Measurements from ENCODE around the gene FAM25A.
"Not testable (repeated sequence)": the region's sequence is repeated elsewhere in the genome, so short reads cannot be mapped to it uniquely, and the experiment has no call there.

The FAM25A gene

GRCh38 chr10:87020056-87020455 is at the start of gene FAM25A:
Gene FAM25A (plus strand): TSS chr10:87020294. CDS start chr10:87020325, 31 bp downstream.
- DNase-seq (ENCODE audit: low read depth) = not testable (repeated sequence)

- DNase-seq (ENCODE audit: low read depth) = no peak
Measured at GRCh38 chr10:86970982-86971231, 49.2 kb upstream of the FAM25A start.

- DNase-seq (ENCODE audit: low read depth) = no peak
Measured at GRCh38 chr10:86971232-86971991, 48.7 kb upstream of the FAM25A start.

GRCh38 chr10:86972613-86973380 is 47.3 kb upstream of the FAM25A start:
- DNase-seq (ENCODE audit: low read depth) = no peak

GRCh38 chr10:86974484-86974883 is 45.6 kb upstream of the FAM25A start:
- DNase-seq (ENCODE audit: low read depth) = no peak

GRCh38 chr10:86976362-86977056 is 43.6 kb upstream of the FAM25A start:
- DNase-seq (ENCODE audit: low read depth) = no peak

- DNase-seq (ENCODE audit: low read depth) = not testable (repeated sequence)
Measured at GRCh38 chr10:86978457-86978856, 41.6 kb upstream of the FAM25A start.

- no peak for DNase-seq (ENCODE audit: low read depth)
Measured at GRCh38 chr10:86979296-86979818, 40.7 kb upstream of the FAM25A start.

GRCh38 chr10:86979977-86980448 is 40.1 kb upstream of the FAM25A start:
- no peak for DNase-seq (ENCODE audit: low read depth)

- DNase-seq (ENCODE audit: low read depth) = not testable (repeated sequence)
Measured at GRCh38 chr10:86981020-86981419, 39.1 kb upstream of the FAM25A start.

GRCh38 chr10:86981716-86982115 is 38.4 kb upstream of the FAM25A start:
- no peak for DNase-seq (ENCODE audit: low read depth)

- DNase-seq (ENCODE audit: low read depth) = not testable (repeated sequence)
Measured at GRCh38 chr10:86984498-86984897, 35.6 kb upstream of the FAM25A start.

GRCh38 chr10:86988520-86988919 is 31.6 kb upstream of the FAM25A start:
- no peak for DNase-seq (ENCODE audit: low read depth)

- DNase-seq (ENCODE audit: low read depth) = not testable (repeated sequence)
Measured at GRCh38 chr10:86991362-86991761, 28.7 kb upstream of the FAM25A start.

GRCh38 chr10:86992456-86992855 is 27.6 kb upstream of the FAM25A start:
- DNase-seq (ENCODE audit: low read depth) = no peak

- no peak for DNase-seq (ENCODE audit: low read depth)
Measured at GRCh38 chr10:86992929-86993328, 27.2 kb upstream of the FAM25A start.

GRCh38 chr10:86999802-87000403 is 20.2 kb upstream of the FAM25A start:
- DNase-seq (ENCODE audit: low read depth) = not testable (repeated sequence)

- DNase-seq (ENCODE audit: low read depth) = no peak
Measured at GRCh38 chr10:87000491-87000890, 19.6 kb upstream of the FAM25A start.

GRCh38 chr10:87007124-87007523 is 13.0 kb upstream of the FAM25A start:
- not testable (repeated sequence) for DNase-seq (ENCODE audit: low read depth)

GRCh38 chr10:87007674-87008073 is 12.4 kb upstream of the FAM25A start:
- DNase-seq (ENCODE audit: low read depth) = not testable (repeated sequence)

- DNase-seq (ENCODE audit: low read depth) = not testable (repeated sequence)
Measured at GRCh38 chr10:87008303-87008702, 11.8 kb upstream of the FAM25A start.

- not testable (repeated sequence) for DNase-seq (ENCODE audit: low read depth)
Measured at GRCh38 chr10:87009134-87009696, 10.9 kb upstream of the FAM25A start.

All from HS-27A (cell line).